ENCODE results near the gene MMP24.
A peak's percentile ranks its signal among the peaks of the same experiment; 100 is the strongest.

MMP24 gene

DNA sequence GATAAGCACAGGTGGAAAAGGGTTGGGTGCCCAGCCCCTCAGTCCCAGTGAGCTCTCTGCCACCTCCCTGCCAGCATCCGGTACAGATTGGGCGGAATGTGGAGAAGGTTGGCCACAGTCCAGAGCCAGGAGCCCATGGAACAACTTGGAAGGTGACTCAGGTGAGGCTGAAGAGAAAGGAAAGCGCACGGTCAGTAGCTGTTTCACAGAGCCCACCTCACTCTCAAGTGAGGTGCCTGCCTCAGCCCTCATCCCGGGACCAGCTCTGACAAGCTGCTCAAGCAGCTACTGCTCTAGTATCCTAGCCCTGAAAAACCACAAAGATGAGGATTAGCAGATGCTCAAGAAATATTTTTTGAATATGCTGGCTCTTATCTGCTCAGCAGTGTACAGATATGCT is 52.5 kb downstream of the MMP24 start:
- no peak for DNase-seq (ENCODE audit: low read depth in 2 of 2)

DNA sequence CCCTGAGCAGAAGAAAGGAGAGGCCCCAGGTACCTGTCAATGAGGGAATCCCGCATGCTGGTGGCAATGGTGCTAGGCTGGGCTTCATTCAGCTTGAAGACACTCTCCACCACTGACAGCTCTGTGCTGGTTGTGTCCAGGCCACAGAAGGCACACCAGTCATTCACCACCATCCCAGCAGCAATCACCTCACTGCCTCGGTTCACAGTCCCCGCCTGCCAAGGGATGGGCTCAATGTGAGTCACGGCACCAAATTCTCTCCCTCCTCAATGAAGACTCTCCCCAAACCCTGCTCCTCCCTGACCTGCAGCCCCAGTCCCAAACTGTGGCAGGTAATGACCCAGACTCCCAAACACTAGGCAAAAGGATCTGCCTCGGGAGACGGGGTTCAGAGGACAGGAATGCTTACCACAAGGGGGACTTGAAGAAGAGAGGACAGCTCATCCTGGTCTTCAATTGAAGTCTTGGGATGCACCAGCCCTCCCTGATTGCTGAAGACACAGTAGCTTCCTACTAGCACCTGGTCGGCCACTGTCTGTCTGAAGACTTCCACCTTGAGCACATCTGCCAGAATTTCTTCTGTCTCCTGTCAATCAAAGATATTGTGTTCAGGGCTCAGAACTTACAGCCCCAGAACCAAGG is 53.2 kb downstream of the MMP24 start:
- no peak for DNase-seq (ENCODE audit: low read depth in 2 of 2)

DNA sequence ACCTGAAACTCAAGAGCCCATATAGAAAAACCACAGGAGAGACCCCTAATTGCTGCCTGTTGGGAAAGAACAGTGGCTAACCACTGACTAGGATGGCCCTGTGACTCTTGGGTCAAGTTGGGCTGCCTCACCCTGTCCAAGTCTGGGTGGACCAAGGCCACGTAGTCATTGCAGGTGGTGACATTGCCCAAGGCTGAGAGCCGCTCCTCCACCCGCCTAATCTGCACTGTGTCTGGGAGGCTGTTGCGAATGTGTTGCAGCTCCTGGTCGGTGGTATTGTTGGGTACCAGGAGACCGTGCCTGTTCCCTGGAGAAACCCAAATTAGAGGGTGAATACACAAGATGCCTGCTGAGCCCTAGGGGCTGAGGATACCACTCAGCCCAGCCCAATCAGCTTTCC is 54.0 kb downstream of the MMP24 start:
- no peak for DNase-seq (ENCODE audit: low read depth in 2 of 2)

DNA sequence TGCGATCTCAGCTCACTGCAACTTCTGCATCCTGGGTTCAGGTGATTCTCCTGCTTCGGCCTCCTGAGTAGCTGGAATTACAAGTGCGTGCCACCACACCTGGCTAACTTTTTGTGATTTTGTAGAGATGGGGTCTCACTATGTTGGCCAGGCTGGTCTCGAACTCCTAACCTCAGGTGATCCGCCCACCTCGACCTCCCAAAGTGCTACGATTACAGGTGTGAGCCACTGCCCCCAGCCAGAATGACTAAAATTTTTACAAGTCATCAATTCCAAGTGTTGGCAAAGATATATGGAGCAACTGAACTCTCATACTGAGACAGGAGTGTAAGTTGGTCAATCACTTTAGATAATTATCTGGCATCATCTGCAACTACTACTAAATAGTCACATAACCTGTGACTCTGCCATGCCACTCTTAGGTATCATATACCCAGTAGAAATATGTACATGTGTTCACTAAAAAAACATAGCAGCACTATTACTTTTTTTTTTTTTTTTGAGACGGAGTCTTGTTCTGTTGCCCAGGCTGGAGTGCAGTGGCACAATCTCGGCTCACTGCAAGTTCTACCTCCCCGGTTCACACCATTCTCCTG is 55.1 kb downstream of the MMP24 start:
- no peak for DNase-seq (ENCODE audit: low read depth in 2 of 2)

DNA sequence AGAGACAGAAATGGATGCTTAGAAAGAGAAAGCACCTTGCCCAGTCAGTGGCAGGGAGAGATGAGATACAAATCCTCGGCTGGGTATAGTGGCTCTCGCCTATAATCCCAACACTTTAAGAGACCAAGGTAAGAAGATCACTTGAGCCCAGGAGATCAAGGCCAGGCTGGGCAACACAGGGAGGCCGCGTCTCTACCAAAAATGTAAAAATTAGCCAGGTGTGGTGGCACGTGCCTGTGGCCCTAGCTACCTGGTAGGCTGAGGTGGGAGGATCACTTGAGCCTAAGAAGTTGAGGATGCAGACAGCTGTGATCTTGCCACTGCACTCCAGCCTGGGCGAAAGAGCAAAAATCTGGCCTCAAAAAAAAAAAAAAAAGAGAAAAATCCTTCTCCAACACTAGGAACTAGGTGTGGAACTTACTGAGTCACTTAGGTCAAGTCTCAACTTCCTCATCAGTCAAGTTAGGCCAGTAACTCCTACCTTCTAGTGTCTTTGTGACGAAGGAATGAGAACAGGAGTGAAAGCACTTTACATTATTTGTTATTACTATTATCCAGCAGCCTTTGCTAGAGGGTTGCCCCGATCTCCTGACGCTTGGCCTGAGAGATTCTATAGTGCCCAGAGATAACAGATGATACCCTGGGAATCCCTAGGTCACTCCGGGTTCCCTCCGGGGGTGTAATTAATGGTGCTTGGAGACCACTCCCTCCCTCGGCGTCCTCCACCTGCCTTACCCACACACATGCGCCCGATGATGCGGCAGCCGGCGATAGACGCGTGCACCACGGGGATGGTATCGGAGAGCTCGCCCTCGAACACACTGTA is 57.2 kb downstream of the MMP24 start:
- peak in 1 of 2 donors; percentile 21 for DNase-seq (ENCODE audit: low read depth in 2 of 2)

DNA sequence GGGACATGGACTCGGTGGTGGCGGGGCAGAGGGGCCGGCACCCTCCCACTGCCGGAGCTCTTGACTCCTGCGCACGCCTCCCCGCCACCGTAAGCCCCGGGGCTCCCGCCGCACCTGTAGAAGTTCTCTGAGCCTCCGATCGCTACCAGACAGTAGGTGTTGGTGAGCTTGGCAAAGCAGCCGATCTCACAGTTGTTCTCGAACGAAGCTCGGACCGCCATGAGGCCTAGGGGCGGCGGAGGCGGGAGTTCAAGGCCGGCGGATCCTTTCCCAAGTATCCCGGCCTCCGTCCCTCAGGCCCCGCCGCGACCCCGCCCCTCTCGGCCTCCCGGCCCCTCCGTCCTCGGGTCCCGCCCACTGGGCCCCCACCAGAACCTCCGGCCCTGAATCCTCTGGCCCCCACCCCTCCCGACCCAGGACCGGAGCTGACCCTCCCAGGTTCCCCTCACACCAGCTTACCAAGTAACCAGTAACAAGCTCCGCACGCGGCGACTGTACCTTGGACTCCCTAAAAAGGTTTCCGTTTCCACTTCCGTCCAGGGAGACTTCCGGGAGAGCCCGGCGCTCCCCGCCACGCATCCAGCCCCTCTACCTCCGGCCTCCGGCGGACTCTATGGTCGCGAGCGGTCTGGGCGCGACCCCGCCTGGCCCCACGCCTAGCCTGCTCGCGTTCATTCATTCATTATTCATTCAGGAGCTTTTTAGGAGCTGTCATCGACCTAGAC is 57.9 kb downstream of the MMP24 start, which contains the start of gene EIF6:
TSS of gene EIF6 (minus strand) at position 506 of the 725 bp plus-strand sequence. CDS start at position 221, 285 bp downstream.
- DNase-seq (ENCODE audit: low read depth in 2 of 2), result peak; percentile 42 to 71

DNA sequence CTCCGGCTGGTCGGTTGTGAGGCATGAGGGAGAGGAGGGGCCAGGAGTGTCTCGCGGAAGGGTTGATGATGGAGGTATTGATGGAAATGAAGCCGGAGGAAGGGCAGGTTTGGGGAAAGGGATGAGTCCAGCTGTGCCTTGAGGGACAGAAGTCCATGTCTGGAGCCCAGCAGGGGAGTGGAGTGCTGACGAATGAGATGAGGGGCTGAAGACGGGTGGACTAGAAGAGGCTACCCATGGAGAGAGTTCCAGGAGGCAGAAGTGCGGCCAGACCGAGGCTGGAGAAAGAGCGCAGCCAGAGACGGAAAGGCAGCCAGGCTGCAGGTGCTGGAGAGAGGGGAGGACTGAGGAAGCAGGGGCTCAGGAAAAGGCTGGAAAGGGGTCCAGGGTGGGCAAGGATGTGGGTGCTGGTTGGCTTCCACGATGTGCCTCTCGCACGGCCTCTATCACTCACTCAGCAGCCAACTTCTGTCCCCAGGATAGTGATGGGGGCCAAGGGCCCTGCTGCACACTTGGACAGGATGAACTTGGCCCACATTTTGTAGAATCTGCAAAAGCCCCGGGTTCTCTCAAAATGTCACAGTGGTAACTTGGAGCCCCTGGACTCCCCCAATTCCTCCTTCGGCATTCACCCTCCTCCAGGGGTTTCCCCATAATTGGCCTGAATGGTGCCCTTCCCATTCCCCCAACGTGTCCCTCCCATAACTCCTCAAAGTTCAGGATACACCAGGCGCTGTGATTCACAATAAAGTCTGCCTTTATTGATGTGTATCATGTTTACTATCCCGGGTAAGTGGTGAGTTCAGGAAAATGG is 58.7 kb downstream of the MMP24 start:
- no peak for DNase-seq (ENCODE audit: low read depth in 2 of 2)

DNA sequence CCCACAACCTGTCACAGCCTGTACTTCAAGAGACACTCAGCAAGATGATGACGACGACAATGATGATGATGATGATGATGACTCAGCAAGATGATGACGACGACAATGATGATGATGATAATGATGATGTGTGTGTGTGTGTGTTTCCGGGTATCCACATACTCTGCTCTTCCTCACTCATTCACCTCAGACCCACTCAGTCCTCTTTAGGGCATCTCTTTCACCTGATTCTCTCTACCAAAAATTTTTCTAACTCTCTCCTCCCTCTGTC is 59.3 kb downstream of the MMP24 start:
- DNase-seq (ENCODE audit: low read depth in 2 of 2), result no peak

DNA sequence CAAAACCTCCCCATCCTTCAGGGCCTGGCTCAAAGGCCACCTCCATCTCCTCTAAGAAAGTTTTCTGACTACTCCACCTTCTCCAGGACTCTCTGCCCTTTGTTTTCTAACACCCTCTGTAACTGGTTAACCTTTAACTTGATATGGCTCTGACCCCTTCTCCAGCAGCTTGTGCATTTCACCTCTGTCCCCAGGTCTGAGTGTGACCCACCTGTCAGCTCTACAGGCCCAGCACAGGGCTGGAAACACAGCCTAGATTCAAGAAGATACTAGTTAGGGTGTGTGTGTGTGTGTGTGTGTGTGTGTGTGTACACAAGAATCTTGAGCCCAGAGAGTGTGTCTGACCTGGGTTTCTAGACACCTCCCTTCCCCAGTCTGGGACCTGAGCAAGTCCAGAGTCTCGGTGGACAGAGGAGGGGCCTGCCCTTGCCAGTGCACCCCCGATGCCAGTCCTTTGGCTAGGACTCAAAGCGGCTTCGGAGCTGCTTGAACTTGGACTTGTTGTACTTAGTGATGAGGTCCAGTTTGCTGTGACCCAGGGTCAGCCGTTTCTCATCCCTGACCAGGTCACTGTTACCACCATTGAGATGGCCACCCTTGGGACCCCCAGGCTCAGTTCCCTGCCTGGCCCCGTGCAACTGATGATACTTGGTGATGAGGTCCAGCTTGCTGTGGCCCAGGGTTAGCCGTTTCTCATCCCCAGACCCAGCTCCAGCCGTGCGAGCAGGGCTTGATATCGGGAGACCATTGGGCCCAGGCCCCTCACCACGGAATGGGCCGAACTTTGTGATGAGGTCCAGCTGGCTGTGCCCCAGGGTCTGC is 59.8 kb downstream of the MMP24 start:
- no peak for DNase-seq (ENCODE audit: low read depth in 2 of 2)

DNA sequence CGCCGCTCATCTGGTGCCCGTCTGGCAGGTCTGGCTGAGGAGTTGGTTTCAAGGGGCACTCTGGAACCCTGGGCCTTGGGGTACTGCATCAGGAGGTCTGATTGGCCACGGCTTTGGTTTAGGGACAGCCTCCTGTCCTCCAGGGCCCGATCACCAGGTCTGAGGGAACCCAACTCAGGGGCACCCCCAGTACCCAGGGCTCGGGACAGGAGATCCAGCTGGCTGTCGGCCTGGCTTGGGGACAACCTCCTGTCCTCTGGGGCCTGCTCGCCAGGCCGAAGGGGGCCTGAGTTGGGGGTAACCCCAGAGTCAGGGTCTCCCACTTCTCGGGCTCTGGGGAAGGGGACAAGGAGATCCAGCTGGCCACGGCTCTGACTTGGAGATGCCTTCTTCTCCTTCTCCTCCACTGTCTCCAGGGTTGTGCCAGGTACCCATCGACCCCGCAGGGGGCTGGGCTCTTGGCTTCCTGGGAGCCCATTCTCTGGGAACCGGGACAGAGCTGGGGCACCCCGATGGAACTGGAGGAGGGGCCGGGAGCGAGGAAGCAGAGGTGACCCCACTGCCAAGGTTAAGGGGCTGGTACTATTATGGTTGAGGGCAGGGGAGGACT is 60.5 kb downstream of the MMP24 start:
- DNase-seq (ENCODE audit: low read depth in 2 of 2), result no peak

DNA sequence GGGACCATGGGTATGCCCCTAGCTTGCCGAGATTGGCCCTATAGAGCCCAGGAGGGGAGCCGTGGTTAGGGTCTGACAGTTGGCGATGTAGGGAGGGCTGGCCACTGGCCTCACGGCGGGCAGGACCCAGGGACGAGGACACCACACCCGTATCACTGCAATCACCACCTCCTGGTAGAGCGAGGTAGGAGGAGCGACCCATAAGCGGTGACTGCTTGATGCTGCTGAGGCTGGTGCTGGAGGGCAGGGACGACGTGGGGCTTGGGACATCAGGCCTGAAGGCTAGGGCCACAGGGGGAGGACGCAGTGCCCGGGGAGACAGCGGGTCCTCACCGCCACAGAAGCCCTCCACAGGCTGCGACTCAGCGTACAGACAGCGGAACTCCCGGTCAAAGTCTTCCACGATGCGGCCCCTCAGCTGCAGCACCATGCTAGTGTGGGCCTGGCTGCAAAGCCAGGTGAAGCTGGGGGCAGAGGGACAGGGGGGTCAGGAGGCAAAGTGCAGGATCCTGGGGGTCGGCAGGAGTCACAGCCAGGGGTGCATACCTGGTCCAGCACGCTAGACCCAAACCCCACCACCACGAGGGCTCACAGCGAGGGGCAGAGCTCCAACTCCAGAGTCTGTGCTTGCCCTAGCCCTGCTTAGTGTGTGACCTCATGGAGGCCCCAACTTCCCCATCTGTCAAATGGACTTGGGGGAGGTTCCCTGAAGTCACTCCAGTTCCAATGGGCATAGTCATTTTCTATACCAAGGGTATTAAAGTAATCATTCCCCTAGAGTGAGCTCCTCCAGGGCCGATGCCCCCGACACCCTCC is 61.2 kb downstream of the MMP24 start:
- DNase-seq (ENCODE audit: low read depth in 2 of 2), result no peak

DNA sequence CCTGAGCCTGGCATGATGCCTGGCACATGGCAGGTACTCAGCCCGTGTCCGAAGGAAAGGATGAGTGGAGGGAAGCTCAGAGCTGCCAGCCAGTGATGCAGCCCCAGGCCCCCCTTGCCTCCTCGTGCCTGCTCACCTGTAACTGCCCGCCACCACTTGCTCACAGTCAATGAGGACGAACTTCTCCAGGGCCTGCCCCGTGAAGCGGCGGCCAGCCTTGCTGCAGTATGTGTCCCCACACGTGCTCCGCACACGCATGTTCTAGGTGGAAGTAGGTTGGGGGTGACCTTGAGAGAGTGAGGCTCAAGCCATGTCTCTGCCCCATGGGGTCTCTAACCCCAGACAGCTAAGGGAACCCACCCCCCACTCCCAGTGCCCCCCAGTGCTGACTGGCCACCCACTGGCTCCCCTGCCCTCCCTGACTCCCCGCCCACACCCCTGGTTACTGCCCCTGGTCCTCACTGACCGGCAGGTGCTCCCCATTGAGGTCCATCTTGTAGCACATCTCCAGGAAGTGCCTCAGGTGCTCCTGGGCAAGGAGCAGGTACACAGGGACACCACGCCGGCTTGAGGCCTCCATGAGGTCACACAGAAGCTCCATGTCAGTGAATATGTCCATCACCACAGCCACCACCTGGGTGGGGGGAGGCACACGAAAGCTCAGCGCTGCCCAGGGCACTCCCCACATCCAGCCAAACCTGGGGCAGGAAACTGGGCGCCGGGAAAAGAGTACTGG is 62.0 kb downstream of the MMP24 start:
- no peak for DNase-seq (ENCODE audit: low read depth in 2 of 2)

DNA sequence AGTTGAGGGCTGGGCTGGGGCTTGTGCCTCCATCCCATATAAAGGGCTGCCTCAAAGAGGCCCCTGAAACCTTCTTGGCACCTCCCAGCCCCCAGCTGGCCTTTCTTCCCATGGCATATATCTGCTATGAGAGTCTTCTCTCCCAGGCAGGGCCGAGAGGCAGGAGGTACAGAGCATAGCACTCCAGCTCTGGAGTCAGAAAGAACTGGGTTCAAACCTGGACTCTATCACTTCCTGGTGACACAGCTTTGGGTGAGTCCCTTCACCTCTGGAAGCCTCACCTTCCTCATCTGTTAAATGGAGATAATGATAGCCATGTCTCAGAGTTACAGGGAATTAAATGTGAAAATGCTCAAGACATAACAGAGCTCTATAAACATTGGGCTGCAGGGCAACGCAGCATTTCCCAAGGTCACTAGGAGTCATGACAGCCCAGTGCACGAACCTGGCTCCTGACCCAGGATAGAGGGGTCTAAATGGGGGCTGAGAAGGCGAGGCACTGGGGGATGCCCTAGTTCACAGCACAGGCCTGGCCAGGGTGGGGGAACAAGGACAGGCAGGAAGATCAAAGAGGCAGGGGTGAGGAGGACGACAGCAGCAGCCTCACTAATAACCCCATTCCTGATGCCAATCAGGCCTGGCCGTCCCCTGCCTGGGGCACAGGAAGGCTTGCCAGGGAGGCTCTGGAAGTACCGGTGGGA is 63.8 kb downstream of the MMP24 start:
- no peak for DNase-seq (ENCODE audit: low read depth in 2 of 2)

DNA sequence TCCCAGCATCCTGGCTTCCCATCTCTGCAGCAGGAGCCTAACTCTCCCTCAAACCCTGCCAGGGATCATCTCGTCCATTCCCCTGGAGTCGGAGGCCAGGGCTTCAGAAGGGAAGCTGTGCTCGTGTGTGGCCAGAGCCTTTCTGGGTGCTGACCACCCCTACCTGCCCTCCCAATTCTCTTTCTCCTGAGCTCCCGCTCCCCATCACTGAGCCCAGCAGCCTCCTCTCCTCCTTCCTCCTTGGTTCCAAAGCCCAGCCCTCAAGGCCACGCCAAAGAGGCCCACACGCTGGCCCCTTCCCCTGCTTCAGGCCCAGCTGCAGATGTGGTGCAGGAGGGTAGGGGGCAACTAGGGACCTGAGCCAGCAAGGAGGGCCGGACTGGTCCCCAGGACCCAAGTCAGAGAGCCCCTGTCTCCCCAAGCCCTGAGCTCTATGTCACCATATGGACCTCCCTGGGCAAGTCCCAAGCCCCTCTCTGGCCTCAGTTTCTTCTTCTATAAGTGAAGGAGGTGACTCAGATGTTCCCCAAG is 64.5 kb downstream of the MMP24 start:
- DNase-seq (ENCODE audit: low read depth in 2 of 2), result no peak

DNA sequence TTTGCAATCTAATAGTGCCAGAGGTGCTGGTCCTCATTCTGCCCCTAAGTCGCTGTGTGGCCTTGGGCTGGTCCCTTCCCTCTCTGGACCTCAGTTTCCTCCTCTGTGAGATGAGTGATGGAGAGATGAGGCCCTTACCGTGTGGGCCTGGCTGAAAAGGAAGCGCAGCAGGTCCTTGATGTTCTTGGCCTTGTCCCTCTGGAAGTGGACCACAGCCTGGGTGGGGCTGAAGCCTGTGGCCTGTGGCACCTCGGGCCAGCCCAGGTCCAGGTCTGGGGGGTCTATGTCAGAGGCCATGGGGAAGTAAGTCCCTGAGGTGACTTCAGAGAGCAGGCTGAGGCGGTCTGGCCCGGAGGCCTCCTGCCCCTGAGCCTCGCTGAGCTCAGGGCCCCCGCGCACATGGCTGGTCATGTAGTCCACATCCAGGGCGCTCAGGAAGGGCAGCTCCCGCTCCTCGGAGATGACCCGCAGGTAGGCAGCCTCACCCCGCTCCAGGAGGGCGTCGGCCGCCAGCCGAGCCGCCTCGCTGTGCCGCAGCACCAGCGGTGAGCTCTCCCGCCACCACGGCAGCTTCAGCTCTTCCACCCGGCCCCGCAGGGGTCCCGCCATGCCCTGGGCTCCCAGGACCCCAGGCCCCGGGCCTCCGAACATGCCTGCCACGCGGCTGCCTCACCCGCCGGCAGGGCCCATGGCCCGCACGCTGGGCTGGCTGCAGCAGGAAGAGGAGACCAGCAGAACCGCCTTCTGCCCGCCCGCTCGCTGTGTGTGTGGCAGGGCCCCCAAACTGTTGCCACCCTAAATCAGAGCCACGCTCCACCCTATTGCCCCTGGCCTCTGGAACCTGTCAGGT is 65.4 kb downstream of the MMP24 start, which contains the start of gene FAM83C:
TSS of gene FAM83C (minus strand) at position 772 of the 850 bp plus-strand sequence. CDS start at position 651, 121 bp downstream.
- DNase-seq (ENCODE audit: low read depth in 2 of 2), result no peak

DNA sequence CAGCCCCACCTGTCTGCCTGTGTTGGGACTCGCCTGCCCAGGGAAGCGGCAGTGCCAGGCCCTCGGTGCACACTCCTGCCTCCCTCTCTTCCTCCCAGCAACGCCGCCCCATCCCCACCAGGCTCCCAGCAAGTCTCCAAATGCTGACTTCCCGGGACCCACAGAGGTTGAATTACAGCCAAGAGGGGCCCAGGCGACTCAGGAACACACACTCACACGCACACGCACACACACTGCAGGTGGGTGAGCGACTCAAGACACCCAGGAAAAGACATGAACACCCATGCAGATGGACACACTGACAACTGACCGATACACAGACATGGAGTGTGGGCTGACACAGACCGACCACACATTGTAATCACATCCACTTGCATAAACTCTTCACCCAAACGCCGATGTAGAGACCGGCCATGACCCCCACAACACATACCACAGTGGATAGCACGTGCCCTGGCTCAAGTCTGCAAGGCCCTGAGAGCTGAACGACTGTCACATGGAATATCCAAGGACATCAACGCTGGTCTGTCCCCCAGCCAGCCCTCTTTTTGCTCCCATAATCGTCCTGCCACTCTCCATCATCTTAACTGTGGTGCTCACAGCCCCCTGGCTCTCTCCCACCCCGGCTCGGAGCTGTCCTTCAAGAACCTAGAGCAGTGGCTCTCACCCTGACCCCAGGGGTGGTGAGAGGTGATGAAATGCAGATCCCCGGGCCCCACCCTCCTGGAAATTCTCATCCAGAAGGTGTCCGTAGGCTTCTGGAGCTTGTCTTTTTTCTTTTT is 66.2 kb downstream of the MMP24 start:
- no peak for DNase-seq (ENCODE audit: low read depth in 2 of 2)
